ENCODE data around the gene KCNJ15.
"Not testable (repeated sequence)": the region's sequence is repeated elsewhere in the genome, so short reads cannot be mapped to it uniquely, and the experiment has no call there.

Gene KCNJ15

DNA sequence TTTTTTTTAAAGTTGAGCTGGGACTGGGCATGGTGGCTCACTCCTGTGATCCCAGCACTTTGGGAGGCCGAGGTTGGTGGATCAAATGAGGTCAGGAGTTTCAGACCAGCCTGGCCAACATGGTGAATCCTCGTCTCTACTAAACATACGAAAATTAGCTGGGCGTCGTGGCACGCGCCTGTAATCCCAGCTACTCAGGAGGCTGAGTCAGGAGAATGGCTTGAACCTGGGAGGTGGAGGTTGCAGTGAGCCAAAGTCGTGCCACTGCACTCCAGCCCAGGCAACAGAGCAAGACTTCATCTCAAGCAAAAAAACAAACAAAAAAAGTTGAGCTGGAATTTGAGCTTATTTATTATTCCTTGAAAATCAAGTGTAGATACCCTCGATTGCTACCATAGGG lies 21.5 kb upstream of the KCNJ15 start:
- DNase-seq; H3K27ac Mint-ChIP-seq; H3K4me3 Mint-ChIP-seq; H3K9me3 Mint-ChIP-seq; H3K4me1 Mint-ChIP-seq (ENCODE audit: low read depth in 2 of 2); H3K36me3 Mint-ChIP-seq (ENCODE audit: insufficient read depth); ATAC-seq (replicated peaks): not testable (repeated sequence)
- H3K27me3 Mint-ChIP-seq: peaks cover 15 to 18% of the 10 kb centered on the region in 2 donors

DNA sequence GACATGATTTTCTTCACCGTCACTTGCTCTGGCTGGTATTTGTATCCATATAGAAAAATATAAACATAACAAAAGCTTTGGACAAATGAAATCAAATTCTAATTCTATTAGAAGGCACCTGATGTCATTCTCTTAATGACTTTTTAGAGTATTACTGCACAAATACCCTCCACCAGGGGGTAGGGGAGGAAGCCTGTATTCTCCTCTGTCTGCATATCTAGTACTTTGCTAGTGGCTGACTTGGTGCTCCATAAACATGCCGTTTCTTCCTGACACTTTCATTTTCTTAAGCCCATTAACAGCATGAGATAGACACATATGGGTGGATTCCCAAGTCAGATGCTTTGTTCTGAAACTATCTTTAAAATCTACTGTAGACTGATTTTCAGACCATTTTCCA lies 20.6 kb upstream of the KCNJ15 start:
- H3K4me3 Mint-ChIP-seq: no peak overlapping the region
- DNase-seq (no peak), ATAC-seq (replicated peaks) (no peak)
- no peaks in the 10 kb centered on the region for H3K36me3 Mint-ChIP-seq (ENCODE audit: insufficient read depth)
- no peak overlapping the region for H3K27ac Mint-ChIP-seq
- H3K4me1 Mint-ChIP-seq (ENCODE audit: low read depth in 2 of 2): no peaks in the 10 kb centered on the region
- peaks cover 15 to 18% of the 10 kb centered on the region in 2 donors for H3K27me3 Mint-ChIP-seq
- no peaks in the 10 kb centered on the region for H3K9me3 Mint-ChIP-seq

DNA sequence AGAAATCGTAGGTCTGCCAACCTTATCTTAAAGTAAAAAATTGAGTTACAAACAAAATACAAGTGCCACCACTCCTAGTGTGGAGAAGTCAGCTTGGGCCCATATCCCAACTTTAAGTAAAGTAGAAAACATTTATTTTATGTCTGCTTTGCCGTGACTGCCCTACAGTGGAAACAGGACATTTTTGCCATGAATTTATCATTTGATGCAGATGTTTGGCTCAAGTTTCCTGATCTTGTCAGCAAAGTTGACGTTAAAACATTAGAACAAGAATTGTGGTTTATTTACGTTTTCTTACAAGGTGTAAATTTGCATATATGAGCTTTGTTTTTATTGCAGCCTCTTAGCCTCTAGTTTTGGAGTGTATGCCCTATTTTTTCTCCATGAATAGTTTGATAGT lies 17.1 kb upstream of the KCNJ15 start:
- no peaks in the 10 kb centered on the region for H3K36me3 Mint-ChIP-seq (ENCODE audit: insufficient read depth)
- ATAC-seq (replicated peaks) (no peak), DNase-seq (no peak)
- no peak overlapping the region for H3K27ac Mint-ChIP-seq
- H3K9me3 Mint-ChIP-seq: no peaks in the 10 kb centered on the region
- peaks cover 2 to 4% of the 10 kb centered on the region in 2 donors for H3K4me1 Mint-ChIP-seq (ENCODE audit: low read depth in 2 of 2)
- peaks cover 21 to 37% of the 10 kb centered on the region in 2 donors for H3K27me3 Mint-ChIP-seq
- H3K4me3 Mint-ChIP-seq: no peak overlapping the region

DNA sequence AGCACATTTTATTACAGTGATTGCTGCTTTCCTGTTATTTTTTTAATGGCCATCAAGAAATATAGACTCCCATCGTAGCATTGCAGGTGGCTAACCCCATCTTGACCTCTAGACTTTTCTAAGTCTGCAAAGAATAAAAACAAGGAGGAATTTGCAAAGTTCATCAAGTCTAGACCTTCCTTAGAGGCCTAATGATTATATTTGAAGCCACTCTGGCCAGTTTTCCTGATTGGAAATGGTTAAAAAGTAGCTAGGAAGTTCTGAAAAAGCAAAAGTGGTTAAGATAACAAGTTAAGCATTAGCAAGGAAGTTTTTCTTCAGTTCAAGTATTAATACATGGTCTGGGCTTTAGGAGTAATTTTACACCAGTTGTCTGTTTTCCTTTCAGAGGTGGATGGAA lies 16.7 kb upstream of the KCNJ15 start:
- Mint-ChIP-seq H3K4me1 (ENCODE audit: low read depth in 2 of 2) (peaks cover 5 to 7% of the 10 kb centered on the region in 2 donors), H3K36me3 (ENCODE audit: insufficient read depth) (no peaks in the 10 kb centered on the region), H3K4me3 (no peak overlapping the region), H3K27ac (no peak overlapping the region), H3K27me3 (peaks cover 21 to 40% of the 10 kb centered on the region in 2 donors), H3K9me3 (no peaks in the 10 kb centered on the region)
- ATAC-seq (replicated peaks) (no peak), DNase-seq (no peak)

DNA sequence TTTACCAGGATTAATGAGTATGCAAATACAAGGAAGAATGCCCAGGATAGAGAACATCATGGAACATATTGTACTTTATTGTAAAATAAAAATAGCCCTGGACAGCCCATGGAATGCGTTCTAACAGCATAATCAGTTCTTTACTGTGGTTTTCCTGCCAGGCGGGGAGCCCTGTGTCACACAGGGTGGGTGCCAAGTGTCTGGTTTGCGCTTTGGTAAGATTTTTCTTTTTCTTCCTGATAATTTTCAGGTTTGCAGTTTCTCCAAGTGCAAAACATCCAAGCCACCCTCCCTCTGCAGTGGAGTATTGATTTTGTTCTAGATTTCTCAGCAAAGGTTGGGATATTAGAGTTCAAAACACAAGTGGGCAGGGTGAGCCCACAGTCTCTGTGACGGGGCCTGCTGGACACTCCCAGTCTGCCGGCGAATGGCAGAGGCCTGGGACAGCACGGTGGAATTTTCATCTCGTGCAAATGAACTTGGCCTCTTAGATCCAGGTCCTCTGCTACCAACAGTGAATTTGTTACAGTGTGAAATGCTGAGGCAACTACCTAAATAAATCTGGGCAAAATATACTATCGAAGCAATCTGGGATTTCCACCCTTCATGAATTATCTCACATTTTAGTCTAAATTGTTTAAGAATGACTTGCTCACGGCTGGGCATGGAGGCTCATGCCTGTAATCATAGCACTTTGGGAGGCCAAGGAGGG lies 15.6 kb upstream of the KCNJ15 start:
- DNase-seq: no peak
- H3K4me1 Mint-ChIP-seq (ENCODE audit: low read depth in 2 of 2): peaks cover 5 to 7% of the 10 kb centered on the region in 2 donors
- H3K27ac Mint-ChIP-seq: no peak overlapping the region
- H3K4me3 Mint-ChIP-seq: no peak overlapping the region
- H3K27me3 Mint-ChIP-seq: peaks cover 21 to 40% of the 10 kb centered on the region in 2 donors
- H3K36me3 Mint-ChIP-seq (ENCODE audit: insufficient read depth): no peaks in the 10 kb centered on the region
- no peak for ATAC-seq (replicated peaks)
- no peaks in the 10 kb centered on the region for H3K9me3 Mint-ChIP-seq

DNA sequence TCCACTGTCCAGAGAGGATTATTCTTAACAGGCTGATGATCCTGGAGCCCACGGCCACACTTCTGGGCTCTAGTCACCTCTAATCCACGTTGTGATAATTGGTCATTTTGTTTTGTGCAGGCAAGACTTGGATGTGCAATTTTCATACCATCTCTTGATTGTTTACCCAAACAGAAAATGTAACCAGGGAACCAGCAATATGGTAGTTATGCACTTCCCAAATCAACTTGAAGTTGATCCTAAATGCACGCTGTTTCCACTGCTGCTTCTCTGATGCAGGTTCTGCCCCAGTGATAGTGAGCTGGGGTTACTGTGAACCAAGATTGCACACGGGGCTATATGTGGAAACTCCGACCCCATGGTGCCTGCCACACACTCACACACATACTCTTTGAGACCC lies 14.7 kb upstream of the KCNJ15 start:
- Mint-ChIP-seq H3K4me3 (no peak overlapping the region), H3K36me3 (ENCODE audit: insufficient read depth) (no peaks in the 10 kb centered on the region), H3K27me3 (peaks cover 13 to 35% of the 10 kb centered on the region in 2 donors), H3K27ac (no peak overlapping the region), H3K4me1 (ENCODE audit: low read depth in 2 of 2) (peaks cover 5 to 7% of the 10 kb centered on the region in 2 donors), H3K9me3 (peaks cover 0 to 4% of the 10 kb centered on the region in 2 donors)
- ATAC-seq (replicated peaks) (no peak), DNase-seq (no peak)

DNA sequence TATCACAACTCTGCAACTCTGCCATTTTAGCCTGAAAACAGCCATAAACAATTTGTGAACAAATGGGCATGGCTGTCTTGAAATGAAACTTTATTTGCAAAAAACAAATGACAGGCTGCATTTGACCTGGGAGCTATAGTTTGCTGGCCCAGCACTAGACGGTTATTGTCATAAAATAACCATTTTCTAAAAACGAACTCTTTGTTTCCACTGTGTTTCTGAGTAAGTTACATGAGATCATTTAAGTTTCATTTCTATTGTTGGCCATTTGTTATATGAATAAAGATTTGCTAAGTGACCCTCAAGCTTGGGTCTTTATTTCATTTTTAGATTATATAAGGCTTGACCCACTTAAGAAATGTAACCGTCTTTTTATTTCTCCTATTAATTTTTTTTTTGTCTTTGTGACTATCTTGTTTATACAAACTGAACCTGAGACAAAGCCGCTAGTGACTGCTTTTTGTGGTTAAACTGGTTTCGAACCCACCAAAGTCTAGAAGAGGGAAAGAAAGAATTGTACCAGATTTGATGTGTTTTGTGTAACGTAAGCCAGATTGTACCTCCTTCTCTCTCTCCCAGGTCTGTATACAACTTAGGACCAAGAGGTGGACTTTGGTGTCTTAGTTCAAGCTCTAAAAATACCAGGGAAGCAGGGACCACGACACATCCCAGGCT lies 12.9 kb upstream of the KCNJ15 start:
- ATAC-seq (replicated peaks) (no peak), DNase-seq (no peak)
- Mint-ChIP-seq H3K27ac (peak overlapping the region in 1 of 2 donors; percentile 11), H3K9me3 (peaks cover 0 to 8% of the 10 kb centered on the region in 2 donors), H3K27me3 (peaks cover 6 to 22% of the 10 kb centered on the region in 2 donors), H3K36me3 (ENCODE audit: insufficient read depth) (no peaks in the 10 kb centered on the region), H3K4me3 (no peak overlapping the region), H3K4me1 (ENCODE audit: low read depth in 2 of 2) (peaks cover 5 to 7% of the 10 kb centered on the region in 2 donors)

DNA sequence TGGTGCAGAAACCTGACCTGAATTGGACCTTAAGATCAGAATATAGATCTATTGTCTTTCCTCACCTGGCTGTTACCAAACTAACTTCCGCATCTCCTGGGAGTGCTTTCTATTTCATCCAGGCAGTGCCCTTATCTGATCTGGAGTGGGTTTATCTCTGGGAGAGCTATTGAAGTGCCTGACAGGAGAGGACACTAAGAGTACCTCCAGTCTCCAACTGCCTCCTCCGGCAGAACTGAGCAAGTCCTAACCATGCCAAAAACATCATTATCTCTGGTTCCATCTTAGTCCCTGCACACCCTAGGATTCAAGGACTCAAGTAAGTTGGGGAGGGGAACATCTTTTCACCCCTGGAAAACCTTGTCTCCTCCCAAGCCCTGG lies 12.4 kb upstream of the KCNJ15 start:
- no peak overlapping the region for H3K4me3 Mint-ChIP-seq
- ATAC-seq (replicated peaks) (no peak), DNase-seq (no peak)
- peak overlapping the region; percentile 11 to 27 for H3K27ac Mint-ChIP-seq
- peaks cover 5 to 7% of the 10 kb centered on the region in 2 donors for H3K4me1 Mint-ChIP-seq (ENCODE audit: low read depth in 2 of 2)
- peaks cover 0 to 8% of the 10 kb centered on the region in 2 donors for H3K9me3 Mint-ChIP-seq
- no peaks in the 10 kb centered on the region for H3K36me3 Mint-ChIP-seq (ENCODE audit: insufficient read depth)
- peaks cover 6 to 22% of the 10 kb centered on the region in 2 donors for H3K27me3 Mint-ChIP-seq

DNA sequence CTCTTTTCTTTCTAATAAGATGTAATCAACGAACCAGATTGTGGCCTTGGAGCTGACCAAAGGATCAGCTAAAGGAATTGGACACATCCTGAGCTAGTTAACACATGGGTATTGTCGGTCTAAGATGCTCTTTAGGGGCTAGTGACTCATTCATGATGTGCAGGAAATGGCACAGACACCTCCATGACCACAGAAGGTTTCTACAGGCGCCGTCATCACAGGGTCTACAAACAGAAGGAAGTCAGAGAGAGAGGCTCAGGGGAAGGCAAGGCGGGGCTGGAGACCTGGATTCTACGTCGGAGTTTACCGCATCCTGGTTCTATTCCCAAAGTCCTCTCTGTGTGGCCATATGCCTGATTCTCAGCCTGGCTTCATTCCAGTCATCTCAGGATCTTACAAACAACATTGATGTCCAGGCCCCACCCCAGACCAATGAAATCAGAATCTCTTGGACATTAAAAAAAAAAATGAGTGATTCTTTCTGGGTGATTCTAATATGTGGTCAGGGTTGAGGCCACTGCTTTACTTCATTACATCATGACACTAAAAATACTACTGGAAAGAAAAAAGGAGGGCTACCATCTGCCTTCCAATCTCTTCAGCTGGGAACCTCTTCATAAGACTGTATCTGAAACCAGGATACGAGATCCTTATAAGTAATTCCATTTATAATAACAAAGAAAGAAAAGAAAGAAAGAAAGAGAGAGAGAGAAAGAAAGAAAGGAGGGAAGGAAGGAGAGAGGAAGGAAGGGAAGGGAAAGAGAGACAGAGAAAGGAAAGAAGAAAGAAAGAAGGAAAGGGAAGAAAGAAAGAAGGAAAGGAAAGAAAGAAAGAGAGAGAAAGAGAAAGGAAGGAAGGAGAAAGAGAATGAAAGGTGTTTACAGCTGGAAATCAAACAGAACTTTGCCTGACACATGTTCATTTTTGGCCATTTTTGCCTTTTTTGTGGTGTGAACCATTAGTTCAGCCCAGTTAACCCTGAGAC lies 11.6 kb upstream of the KCNJ15 start:
- Mint-ChIP-seq H3K4me1 (ENCODE audit: low read depth in 2 of 2) (peaks cover 5 to 7% of the 10 kb centered on the region in 2 donors), H3K36me3 (ENCODE audit: insufficient read depth) (no peaks in the 10 kb centered on the region), H3K27ac (peak overlapping the region; percentile 11 to 27), H3K4me3 (no peak overlapping the region), H3K27me3 (peaks cover 6 to 25% of the 10 kb centered on the region in 2 donors), H3K9me3 (peaks cover 0 to 8% of the 10 kb centered on the region in 2 donors)
- DNase-seq: peak in 1 of 3 experiments; percentile 7
- ATAC-seq (replicated peaks): peak; percentile 74

DNA sequence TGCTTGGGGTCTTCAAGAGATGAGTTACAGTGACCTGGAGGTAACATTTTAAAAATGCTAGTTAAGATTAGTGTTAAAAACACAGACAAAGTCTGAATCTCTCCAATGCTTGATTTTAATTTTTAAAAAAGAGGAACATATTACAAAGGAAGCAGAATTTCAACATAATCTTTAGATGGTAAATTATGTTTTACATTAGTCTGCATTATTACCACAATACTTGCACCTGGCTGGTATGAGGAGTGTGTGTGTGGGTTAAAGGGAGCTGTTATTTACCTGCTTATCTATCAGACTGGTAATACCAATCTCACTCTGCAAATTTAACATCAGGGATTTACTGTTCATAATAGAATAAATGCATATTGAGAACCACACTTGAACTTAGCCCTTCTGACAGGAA lies 10.3 kb upstream of the KCNJ15 start:
- Mint-ChIP-seq H3K27ac (no peak overlapping the region), H3K9me3 (peaks cover 0 to 8% of the 10 kb centered on the region in 2 donors), H3K4me1 (ENCODE audit: low read depth in 2 of 2) (peaks cover 5 to 7% of the 10 kb centered on the region in 2 donors), H3K4me3 (no peak overlapping the region), H3K27me3 (peaks cover 7 to 31% of the 10 kb centered on the region in 2 donors), H3K36me3 (ENCODE audit: insufficient read depth) (no peaks in the 10 kb centered on the region)
- DNase-seq: no peak
- ATAC-seq (replicated peaks): no peak

DNA sequence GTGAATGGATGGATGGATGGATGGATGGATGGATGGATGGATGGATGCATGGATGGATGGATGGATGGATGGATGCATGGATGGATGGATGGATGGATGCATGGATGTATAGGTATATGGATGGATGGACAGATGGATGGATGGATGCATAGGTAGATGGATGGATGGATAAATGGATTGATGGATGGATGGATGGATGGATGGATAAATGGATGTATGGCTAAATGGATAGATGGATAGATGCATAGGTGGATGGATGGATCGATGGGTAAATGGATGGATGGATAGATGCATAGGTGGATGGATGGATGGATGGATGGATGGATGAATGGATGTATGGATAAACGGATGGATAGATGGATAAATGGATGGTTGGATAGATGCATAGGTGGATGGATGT lies 9.7 kb upstream of the KCNJ15 start:
- H3K9me3 Mint-ChIP-seq; ATAC-seq (replicated peaks); H3K4me3 Mint-ChIP-seq; H3K36me3 Mint-ChIP-seq (ENCODE audit: insufficient read depth); H3K27ac Mint-ChIP-seq; H3K4me1 Mint-ChIP-seq (ENCODE audit: low read depth in 2 of 2); DNase-seq: not testable (repeated sequence)
- H3K27me3 Mint-ChIP-seq: peaks cover 12 to 28% of the 10 kb centered on the region in 2 donors

DNA sequence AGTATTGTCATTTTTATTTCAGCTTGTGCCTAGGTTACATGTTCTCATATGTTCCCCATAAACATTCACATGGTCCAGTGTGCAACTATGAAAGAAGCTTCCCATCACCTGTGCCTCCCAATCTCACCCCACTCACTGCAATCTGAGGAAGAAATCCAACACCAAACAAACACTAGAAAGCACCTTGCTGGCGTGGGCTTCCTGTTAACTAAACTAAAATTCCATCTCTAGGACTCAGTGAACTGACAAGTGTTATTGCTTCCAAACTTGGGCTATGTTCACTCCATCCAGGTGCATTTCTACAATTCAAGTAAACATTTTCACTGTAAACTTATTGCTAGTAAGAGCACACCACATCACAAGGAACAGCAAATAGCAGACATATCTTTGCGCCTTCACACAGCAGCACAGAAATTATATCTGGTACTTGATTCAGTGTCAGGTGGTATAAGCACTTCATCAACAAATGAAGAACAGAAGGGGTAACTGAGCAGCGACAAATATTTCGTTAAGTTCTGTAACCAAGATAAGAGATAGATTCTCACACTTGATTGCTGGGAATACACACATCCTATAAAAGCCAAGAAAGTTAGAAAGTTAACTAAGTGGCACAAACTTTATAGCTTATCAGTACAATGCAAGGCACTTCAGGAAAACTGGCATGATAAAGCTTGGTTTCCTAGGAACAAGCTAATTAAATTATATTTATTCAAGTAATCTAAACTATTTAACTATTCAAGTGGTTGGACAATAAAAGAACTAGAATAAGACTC lies 8.9 kb upstream of the KCNJ15 start:
- Mint-ChIP-seq H3K36me3 (ENCODE audit: insufficient read depth) (no peaks in the 10 kb centered on the region), H3K4me1 (ENCODE audit: low read depth in 2 of 2) (peaks cover 5 to 7% of the 10 kb centered on the region in 2 donors), H3K9me3 (peaks cover 0 to 8% of the 10 kb centered on the region in 2 donors), H3K27me3 (peaks cover 9 to 22% of the 10 kb centered on the region in 2 donors), H3K27ac (no peak overlapping the region), H3K4me3 (no peak overlapping the region)
- ATAC-seq (replicated peaks): no peak
- DNase-seq: no peak

Measured in effector memory CD8-positive, alpha-beta T cell (primary cell).